Measurements from ENCODE around the gene FAM111A.

- TF ChIP-seq CTCF (IDR thresholded peaks at IDR 0.05) = no peak
- no peak for TF ChIP-seq POLR2A (IDR thresholded peaks at IDR 0.05)
These were observed 42.2 kb downstream of the FAM111A start for GRCh38 chr11:59184691-59185339.

All from uterus (tissue), 2 donors.